Brain microvascular endothelial cell (primary cell): ENCODE data around the gene ETS1.

Source experiments
- DNase-seq: peaks from one replicate; pipeline ENCODE4 v3.0.0-alpha.2; 2020
- H3K27ac ChIP-seq: fragments of 250-450 bp; sonication (Bioruptor Pico); 2 replicates; pipeline ENCODE4 v1.5.1; 2020; ENCODE audit warnings: mild to moderate bottlenecking, moderate library complexity
- H3K27me3 ChIP-seq: fragments of 250-450 bp; sonication (Bioruptor Pico); replicated peaks from 2 replicates; pipeline ENCODE4 v1.5.1; 2020; ENCODE audit warnings: mild to moderate bottlenecking
- H3K36me3 ChIP-seq: fragments of 250-450 bp; sonication (Bioruptor Pico); replicated peaks from 2 replicates; pipeline ENCODE4 v1.5.1; 2020; ENCODE audit warnings: mild to moderate bottlenecking
- H3K4me3 ChIP-seq: 2 replicates; pipeline ENCODE4 v1.5.1; 2011; ENCODE audit warnings: low read depth, mild to moderate bottlenecking, control low read depth, low read length, moderate library complexity
- CTCF ChIP-seq: IDR thresholded peaks from 2 replicates; pipeline ENCODE4 v1.5.1; 2011; ENCODE audit warnings: low read depth, mild to moderate bottlenecking, moderate library complexity, low read length, control low read depth, inconsistent platforms; ENCODE audit errors: missing control alignments
- in situ Hi-C: cut with HindIII; loops from 2 replicates; pipeline ENCODE4 v1.10.0; 2017; ENCODE audit warnings: low sequenced_read_pairs, low pct_ligation_motif_present

Gene ETS1

GRCh38 chr11:128615612-128616011 is 28.3 kb upstream of the ETS1 start:
- Histone ChIP-seq H3K27ac (no peak overlapping the region), H3K36me3 (no peaks in the 10 kb centered on the region), H3K27me3 (no peaks in the 10 kb centered on the region), H3K4me3 (no peak overlapping the region)
- no peak for TF ChIP-seq CTCF
- in situ Hi-C loops: no loop called here
- DNase-seq: no peak

DNA sequence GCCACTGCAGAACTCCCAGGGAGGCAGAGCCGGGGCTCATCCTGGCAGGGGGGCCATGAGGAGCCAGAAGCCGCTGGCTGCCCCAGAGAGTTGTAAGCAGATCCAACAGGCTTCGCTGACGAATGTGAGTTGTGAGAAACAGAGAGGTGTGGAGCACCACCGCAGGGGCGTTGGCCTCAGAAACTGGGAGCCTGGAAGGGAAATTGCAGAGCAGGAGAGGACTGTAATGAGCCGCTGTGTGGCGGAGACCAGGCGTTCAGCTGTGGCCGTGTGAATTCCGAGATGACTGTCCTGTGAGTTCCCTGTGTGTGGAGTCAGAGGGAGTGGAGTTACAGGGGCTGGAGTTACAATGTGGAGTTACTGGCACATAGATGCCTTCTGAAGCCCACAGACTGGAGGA is 27.7 kb upstream of the ETS1 start:
- H3K27me3 ChIP-seq: no peaks in the 10 kb centered on the region

GRCh38 chr11:128614026-128614425 is 26.7 kb upstream of the ETS1 start:
- in situ Hi-C loops: no loop called here
- Histone ChIP-seq H3K27me3 (no peaks in the 10 kb centered on the region), H3K4me3 (no peak overlapping the region), H3K27ac (no peak overlapping the region), H3K36me3 (no peaks in the 10 kb centered on the region)
- DNase-seq: no peak
- no peak for TF ChIP-seq CTCF

More for the DNA sequence above, 27.7 kb upstream of the ETS1 start:
- DNase-seq: no peak
- Histone ChIP-seq H3K4me3 (no peak overlapping the region), H3K27ac (no peak overlapping the region), H3K36me3 (no peaks in the 10 kb centered on the region)
- in situ Hi-C loops: no loop called here
- TF ChIP-seq CTCF: no peak

- DNase-seq: no peak
- no peaks in the 10 kb centered on the region for H3K27me3 ChIP-seq
- in situ Hi-C loops: no loop called here
These were observed 26.1 kb upstream of the ETS1 start for GRCh38 chr11:128613300-128613995.

GRCh38 chr11:128610721-128611617 is 23.6 kb upstream of the ETS1 start:
- no peak for TF ChIP-seq CTCF
- Histone ChIP-seq H3K27me3 (no peaks in the 10 kb centered on the region), H3K36me3 (no peaks in the 10 kb centered on the region), H3K4me3 (no peak overlapping the region), H3K27ac (no peak overlapping the region)
- DNase-seq: no peak
- in situ Hi-C loops: no loop called here

More at GRCh38 chr11:128613300-128613995, 26.1 kb upstream of the ETS1 start:
- H3K4me3 ChIP-seq: no peak overlapping the region
- H3K27ac ChIP-seq: no peak overlapping the region
- H3K36me3 ChIP-seq: no peaks in the 10 kb centered on the region
- no peak for TF ChIP-seq CTCF
